Measurements from ENCODE around the gene NUP62.

Gene NUP62

GRCh38 chr19:49878744-49879070 is 50.6 kb downstream of the NUP62 start:
- no peak for DNase-seq

GRCh38 chr19:49877879-49878743 is 51.2 kb downstream of the NUP62 start:
- DNase-seq = peak; percentile 93

- peak; percentile 99 for DNase-seq
These were observed 52.1 kb downstream of the NUP62 start, which contains the start of the genes AKT1S1 and TBC1D17 for GRCh38 chr19:49877020-49877878. Gene AKT1S1, minus strand, starts transcription at chr19:49877355. Its CDS starts 4,060 bp downstream, at chr19:49873295. Gene TBC1D17, plus strand, starts transcription at chr19:49877702. Its CDS starts 22 bp downstream, at chr19:49877724.

- DNase-seq = peak; percentile 97
These were observed 52.8 kb downstream of the NUP62 start for GRCh38 chr19:49876422-49877019.

GRCh38 chr19:49875857-49876421 is 53.4 kb downstream of the NUP62 start:
- no peak for DNase-seq

GRCh38 chr19:49875177-49875576 is 54.1 kb downstream of the NUP62 start:
- no peak for DNase-seq

GRCh38 chr19:49874503-49875157 is 54.7 kb downstream of the NUP62 start:
- no peak for DNase-seq

- DNase-seq = no peak
These were observed 55.5 kb downstream of the NUP62 start for GRCh38 chr19:49873834-49874233.

- no peak for DNase-seq
These were observed 56.2 kb downstream of the NUP62 start for GRCh38 chr19:49873129-49873521.

GRCh38 chr19:49872245-49873128 is 56.8 kb downstream of the NUP62 start:
- no peak for DNase-seq

- no peak for DNase-seq
These were observed 57.8 kb downstream of the NUP62 start for GRCh38 chr19:49871349-49871985.

GRCh38 chr19:49870309-49870901 is 58.9 kb downstream of the NUP62 start:
- no peak for DNase-seq

- peak; percentile 99 for DNase-seq
These were observed 59.6 kb downstream of the NUP62 start for GRCh38 chr19:49869484-49870308.

GRCh38 chr19:49869009-49869483 is 60.3 kb downstream of the NUP62 start:
- peak; percentile 69 for DNase-seq

GRCh38 chr19:49866933-49867782 is 62.1 kb downstream of the NUP62 start, which contains the start of gene PNKP:
Gene PNKP, minus strand, starts transcription at chr19:49867576. Its CDS starts 372 bp downstream, at chr19:49867204.
- peak; percentile 86 for DNase-seq

- DNase-seq = no peak
These were observed 64.4 kb downstream of the NUP62 start for GRCh38 chr19:49864890-49865289.

GRCh38 chr19:49863935-49864320 is 65.4 kb downstream of the NUP62 start:
- DNase-seq = no peak

- DNase-seq = no peak
These were observed 65.9 kb downstream of the NUP62 start for GRCh38 chr19:49863254-49863934.
